Activated T-cell treated with anti-CD3 and anti-CD28 coated beads for 4 hours (primary cell): ENCODE results near the gene TBX6.

Source experiments
- DNase-seq: peaks from one replicate; pipeline ENCODE4 v3.0.0-alpha.2; 2020

The TBX6 gene

DNA sequence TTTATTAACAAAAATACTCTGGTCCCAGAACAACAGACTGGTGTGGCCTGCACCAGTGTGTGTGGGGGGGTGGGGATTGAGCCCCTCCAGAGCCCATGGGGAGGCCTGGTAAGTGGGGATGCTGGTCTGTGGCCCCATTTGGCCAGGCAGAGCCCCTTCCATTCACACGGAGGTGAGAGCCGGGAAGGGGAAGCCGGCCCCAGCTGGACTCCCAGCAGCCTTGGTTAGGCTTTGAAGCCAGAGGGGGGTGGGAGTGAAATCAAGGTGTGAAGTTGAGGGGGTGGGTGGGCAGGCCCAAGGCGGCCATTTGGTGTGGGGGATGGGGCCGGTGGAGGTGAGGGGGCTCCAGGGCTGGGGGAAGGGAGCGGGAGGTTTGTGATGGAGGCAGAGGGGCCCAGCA, 5.9 kb downstream of the TBX6 start:
- no peak for DNase-seq

DNA sequence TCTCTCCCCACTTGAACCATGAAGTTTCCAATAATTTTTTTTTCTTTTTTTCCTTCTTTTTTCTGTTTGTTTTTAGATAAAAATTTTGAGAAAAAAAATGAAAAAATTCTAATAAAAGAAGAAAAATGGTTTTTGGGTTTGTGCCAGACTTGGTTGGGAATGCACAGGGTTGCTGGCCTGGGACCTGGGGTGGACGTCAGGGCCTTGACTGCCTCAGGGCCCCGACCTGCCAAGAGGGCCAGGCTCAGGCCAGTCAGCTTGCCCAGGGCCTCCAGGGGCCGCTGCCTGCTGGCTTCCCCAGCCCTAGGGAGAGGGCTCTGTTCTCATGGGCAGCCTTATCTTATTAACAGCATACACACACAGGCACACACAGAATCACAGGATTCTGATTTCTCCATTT, 6.5 kb downstream of the TBX6 start:
- no peak for DNase-seq

DNA sequence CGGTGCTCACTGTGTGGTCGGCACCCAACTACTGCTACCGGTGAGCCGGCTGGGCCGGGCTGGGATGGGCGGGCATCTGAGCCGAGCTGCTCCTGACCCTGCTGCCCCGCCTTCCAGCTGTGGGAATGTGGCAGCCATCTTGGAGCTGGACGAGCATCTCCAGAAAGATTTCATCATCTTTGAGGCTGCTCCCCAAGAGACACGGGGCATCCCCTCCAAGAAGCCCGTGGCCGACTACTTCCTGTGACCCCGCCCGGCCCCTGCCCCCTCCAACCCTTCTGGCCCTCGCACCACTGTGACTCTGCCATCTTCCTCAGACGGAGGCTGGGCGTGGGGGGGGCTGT, 6.9 kb downstream of the TBX6 start:
- no peak for DNase-seq

DNA sequence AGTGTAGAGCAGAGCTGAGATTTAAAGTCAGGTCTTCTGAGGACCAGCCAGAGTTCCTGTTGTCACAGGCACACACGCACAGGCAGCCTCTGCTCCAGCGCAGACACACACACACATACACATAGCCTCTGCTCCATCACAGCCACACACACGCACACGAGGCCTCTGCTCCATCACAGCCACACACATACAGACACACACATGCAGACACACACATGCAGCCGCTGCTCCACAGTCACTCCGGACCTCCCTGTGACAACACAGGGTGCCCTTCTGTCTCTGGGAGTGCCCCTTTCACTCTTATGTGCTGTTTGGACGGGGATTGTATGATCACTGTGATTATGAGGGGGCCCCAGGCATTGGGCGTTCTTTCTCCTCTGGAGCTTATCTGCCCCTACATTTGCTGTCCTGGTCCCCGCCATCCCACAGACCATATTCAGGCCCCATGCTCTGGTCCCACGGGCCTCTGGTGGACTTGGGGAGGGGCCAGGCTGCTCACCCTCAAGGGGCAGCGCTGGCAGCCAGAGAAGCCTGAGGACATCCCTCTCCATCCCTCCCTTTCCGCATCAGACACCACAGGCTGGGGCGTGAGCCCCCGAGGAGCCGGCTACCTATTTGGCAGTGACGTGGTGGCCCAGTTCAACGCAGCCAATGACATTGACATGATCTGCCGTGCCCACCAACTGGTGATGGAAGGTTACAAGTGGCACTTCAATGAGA, 7.5 kb downstream of the TBX6 start:
- DNase-seq = no peak

DNA sequence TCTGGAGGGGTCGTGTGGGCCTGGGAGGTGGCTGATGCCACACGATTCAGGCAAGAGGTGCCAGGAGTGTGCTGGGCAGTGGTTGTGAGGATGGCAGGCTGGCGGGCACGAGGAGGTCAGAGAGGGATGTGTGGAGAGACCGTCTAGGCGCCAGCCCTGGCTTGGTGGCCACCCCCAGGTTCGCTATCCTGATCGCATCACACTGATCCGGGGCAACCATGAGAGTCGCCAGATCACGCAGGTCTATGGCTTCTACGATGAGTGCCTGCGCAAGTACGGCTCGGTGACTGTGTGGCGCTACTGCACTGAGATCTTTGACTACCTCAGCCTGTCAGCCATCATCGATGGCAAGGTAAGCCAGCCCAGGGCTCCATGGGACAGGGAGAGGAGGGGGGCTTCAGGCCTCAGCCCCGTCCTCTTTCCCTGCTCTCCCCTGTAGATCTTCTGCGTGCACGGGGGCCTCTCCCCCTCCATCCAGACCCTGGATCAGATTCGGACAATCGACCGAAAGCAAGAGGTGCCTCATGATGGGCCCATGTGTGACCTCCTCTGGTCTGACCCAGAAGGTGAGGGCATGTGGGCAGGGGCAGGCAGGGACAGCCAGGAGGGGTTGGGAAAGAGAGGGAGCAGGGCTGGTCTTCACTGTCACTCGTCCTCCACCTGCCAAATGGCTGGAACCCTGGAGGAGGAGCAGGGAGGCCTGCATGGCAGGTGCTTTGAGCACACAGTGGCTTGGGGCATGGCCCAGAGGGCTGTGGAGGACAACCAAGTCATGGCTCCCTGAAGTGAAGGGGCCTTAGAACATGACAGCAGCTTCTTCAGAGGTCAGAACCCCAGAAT, 8.3 kb downstream of the TBX6 start:
- no peak for DNase-seq

DNA sequence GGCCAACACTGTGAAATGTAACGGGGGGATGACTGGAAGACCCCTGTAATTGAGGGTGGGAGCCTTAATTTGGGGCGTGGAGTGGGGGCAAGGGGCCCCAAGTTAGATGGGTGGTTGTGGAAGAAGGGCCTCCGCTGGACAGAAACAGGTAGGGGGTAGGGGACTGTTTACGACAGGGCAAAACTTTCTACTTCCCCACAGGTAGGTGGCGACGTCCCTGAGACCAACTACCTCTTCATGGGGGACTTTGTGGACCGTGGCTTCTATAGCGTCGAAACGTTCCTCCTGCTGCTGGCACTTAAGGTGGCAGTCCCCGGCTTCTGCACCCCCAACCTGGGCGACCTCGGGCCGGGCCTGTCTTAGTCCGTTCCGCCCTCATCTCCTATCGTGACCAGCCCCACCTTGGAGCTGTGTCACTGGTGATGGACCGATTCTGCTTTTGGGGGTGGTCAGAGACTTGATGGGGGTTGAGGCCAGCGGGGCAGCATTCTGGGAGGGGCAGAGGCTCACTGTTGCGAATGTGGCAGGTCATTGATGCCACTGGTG, 9.1 kb downstream of the TBX6 start:
- DNase-seq = no peak

GRCh38 chr16:30079480-30079879, 12.2 kb downstream of the TBX6 start:
- DNase-seq = no peak

GRCh38 chr16:30078744-30079143, 13.0 kb downstream of the TBX6 start:
- DNase-seq = no peak

GRCh38 chr16:30077656-30078055, 14.1 kb downstream of the TBX6 start:
- no peak for DNase-seq

DNA sequence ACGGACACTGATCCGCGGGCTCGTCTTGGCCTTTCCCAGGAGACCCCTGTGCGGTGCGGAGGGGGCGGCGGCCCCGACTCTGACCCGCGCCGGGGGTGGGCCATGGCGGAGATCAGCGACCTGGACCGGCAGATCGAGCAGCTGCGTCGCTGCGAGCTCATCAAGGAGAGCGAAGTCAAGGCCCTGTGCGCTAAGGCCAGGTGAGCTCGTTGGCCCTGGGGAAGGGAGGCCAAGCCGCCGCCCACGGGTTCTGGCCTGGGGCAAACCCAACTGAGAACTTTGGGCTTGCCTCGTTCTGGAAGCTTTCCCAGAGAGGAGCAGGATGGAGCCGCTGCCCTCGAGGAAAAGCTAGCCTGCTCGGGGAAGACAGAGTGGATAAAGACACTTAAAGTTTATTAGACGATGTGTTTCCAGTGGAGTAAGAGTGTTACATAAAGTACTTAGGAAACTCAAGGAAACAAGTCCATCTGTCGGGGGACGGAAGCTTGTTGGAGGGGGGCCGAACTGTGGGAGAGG, 15.4 kb downstream of the TBX6 start:
- no peak for DNase-seq

DNA sequence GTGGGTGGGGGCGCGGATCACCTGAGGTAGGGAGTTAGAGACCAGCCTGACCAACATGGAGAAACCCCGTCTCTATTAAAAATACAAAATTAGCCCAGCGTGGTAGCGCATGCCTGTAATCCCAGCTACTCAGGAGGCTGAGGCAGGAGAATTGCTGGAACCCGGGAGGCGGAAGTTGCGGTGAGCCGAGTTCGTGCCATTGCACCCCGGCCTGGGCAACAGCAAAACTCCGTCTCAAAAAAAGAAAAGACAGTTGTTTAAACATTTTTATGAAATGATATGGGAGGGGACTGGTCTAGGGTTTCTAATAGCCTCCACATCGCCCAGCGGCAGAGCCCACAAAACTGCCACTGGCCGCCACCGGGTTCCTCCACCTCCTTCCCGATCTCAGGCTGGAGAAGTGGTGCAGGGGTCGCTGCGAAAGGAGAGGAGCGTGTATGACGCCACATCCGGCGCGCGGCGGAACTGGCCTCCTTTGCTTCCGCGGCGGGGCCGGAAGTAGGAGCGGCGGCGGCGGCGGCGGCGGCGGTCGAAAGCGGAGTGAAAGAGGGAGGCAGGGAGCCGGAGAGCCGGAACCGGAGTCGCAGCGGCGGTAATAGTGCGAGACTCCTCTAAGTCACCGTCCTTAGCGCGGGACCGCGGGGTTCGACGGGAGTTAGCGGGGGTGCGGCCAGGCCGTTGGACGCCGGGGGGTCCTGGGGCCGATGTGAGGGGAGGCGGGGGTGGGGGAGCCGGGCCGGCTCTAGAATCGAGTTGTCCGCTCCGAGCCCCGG, 16.0 kb downstream of the TBX6 start, which contains the start of gene PPP4C:
PPP4C (plus strand) TSS at position 492 of the 773 bp plus-strand sequence. CDS start 384 bp downstream, outside the sequence.
- peak; percentile 80 for DNase-seq

DNA sequence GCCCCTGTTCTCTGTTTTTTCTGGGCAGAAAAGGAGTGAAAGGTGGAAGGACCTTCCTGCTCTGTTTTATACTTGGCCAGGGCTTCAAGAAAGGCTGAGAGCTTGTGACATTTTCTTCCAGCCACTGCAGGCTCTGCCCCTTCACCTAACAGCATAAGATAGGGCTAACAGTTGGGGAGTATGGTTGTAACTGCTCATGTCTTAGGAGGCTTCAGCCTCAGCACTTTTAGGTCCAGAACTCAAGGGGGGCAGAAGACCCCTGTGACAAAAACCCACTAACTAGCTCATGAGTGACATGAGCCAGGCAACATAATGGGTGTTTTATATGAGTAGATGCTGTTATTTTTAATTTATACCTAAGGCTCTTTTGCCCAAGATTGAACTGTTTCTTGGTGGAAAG, 21.2 kb downstream of the TBX6 start:
- DNase-seq = no peak

GRCh38 chr16:30069611-30070462, 21.9 kb downstream of the TBX6 start:
- DNase-seq = no peak

- peak; percentile 50 for DNase-seq
Measured at GRCh38 chr16:30068750-30069610, 22.7 kb downstream of the TBX6 start.

GRCh38 chr16:30068333-30068732, 23.4 kb downstream of the TBX6 start:
- DNase-seq = no peak

DNA sequence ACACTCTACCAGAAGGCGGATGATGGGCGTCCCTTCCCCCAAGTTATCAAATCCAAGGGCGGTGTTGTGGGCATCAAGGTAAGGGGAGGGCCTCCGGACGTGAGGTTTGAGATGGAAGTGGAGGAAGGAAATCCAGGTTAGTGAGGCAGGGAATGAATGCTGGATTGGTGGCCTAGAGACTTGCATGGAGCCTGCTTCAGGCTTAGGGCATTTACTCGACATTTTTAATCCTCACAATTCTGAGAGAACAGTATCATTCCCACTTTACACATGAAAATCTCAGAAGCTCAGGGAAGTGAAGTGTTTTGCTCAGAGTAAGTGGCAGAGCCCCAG, 24.2 kb downstream of the TBX6 start:
- no peak for DNase-seq

DNA sequence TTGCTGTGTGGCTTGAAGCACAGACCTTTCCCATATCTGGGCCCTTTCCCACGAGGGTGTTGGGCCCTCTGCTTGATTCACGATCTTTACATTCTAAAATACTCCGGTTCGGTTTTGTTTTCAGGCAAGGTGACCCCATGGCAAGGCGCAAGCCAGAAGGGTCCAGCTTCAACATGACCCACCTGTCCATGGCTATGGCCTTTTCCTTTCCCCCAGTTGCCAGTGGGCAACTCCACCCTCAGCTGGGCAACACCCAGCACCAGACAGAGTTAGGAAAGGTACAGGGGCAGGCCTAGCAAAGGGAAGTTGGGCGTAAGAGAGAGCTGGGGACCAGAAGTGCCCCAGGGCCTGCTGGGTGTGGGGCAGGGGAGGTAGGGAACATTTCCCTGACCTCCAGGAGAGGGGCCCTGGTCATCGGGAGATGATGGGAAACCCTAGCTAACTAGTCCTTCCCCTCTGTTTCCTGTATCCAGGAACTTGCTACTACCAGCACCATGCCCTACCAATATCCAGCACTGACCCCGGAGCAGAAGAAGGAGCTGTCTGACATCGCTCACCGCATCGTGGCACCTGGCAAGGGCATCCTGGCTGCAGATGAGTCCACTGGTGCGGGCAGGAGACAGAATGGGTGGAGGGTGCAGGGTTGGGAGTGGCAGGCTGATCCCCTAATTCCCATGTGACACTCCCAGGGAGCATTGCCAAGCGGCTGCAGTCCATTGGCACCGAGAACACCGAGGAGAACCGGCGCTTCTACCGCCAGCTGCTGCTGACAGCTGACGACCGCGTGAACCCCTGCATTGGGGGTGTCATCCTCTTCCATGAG, 24.8 kb downstream of the TBX6 start:
- DNase-seq = no peak

DNA sequence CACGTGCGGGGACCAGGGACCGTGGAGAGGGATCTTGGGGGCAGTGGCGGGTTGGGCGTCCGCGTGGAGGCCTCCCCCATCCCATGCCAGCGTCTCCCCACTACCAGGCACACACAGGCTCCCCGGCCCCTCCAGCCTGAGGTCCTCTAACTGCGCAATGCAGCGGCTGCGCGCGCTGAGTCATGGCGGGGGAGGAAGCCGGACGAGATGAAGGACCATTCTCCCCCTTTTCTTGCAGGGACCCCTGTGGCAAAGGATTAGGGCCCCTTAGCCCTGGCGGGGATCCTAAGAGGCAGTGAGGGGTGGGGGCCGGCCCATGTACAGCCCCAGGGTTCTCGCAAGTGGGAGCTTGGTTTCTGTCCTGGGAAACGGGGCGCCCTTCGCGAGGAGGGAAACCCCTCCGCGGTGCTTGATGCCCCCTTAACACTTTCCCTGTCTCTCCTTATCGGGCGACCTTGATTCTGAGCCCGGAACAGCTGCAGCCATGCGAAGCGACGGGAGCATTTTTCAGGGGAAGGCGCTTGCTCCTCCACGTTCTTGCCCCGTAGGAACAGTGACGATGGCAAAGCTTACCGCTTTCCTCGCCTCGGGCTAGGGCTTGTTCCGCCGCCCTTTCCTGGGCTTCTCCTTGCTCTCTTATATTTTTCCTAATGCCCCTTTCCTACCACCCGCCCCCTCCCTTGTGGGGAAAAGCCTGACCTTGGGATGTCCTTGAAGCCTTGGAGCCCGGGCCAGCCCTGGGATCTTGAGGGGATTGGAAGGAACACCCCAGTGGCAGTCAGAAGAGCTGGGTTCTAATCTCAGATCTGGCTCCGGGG, 25.6 kb downstream of the TBX6 start:
- no peak for DNase-seq
